ENCODE results near the gene MPP4. TPM values are rescaled to one million over a fixed set of nuclear protein-coding genes. Genes with fewer than 3 reads are reported as not detected.

Gene MPP4
- total and polyA plus RNA-seq, 2 donors (not counting 1 experiment from before 2014, with no cell fraction given): 0.50 to 4.4 TPM

- TF ChIP-seq, protein P1, sequence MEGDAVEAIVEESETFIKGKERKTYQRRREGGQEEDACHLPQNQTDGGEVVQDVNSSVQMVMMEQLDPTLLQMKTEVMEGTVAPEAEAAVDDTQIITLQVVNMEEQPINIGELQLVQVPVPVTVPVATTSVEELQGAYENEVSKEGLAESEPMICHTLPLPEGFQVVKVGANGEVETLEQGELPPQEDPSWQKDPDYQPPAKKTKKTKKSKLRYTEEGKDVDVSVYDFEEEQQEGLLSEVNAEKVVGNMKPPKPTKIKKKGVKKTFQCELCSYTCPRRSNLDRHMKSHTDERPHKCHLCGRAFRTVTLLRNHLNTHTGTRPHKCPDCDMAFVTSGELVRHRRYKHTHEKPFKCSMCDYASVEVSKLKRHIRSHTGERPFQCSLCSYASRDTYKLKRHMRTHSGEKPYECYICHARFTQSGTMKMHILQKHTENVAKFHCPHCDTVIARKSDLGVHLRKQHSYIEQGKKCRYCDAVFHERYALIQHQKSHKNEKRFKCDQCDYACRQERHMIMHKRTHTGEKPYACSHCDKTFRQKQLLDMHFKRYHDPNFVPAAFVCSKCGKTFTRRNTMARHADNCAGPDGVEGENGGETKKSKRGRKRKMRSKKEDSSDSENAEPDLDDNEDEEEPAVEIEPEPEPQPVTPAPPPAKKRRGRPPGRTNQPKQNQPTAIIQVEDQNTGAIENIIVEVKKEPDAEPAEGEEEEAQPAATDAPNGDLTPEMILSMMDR (conservative IDR thresholded peaks at IDR 0.05 in 1 of 2, IDR thresholded peaks at IDR 0.05 in 1 of 2; ENCODE audit: low read depth in 1 of 2, low read length in 2 of 2): no peak
- no peak for TF ChIP-seq EZH2 (IDR thresholded peaks at IDR 0.05; ENCODE audit: low read length, missing control alignments)
- no peak overlapping the region for H3K9ac ChIP-seq (ENCODE audit: insufficient read depth, low read length)
- H3K4me3 ChIP-seq (replicated peaks in 1 of 4; ENCODE audit: control extremely low read depth in 1 of 4, insufficient read depth in 1 of 4, low read depth in 3 of 4, low read length in 4 of 4): no peak overlapping the region
- H3K79me2 ChIP-seq (ENCODE audit: control insufficient read depth, insufficient read depth, low read length): no peaks in the 10 kb centered on the region
- H3K9me3 ChIP-seq (ENCODE audit: control insufficient read depth, insufficient read depth, low read depth, low read length): no peaks in the 10 kb centered on the region
- H3K36me3 ChIP-seq (ENCODE audit: control insufficient read depth, insufficient read depth, low read length): no peaks in the 10 kb centered on the region
- H4K20me1 ChIP-seq (ENCODE audit: control insufficient read depth, extremely low read depth, insufficient read depth, low read length): no peaks in the 10 kb centered on the region
- DNase-seq (ENCODE audit: low read depth in 2 of 2): no peak
- H3K27me3 ChIP-seq (ENCODE audit: control insufficient read depth, insufficient read depth, low read length): no peaks in the 10 kb centered on the region
- H3K4me2 ChIP-seq (ENCODE audit: extremely low read depth, insufficient read depth, low read length): no peak overlapping the region
- H3K27ac ChIP-seq (ENCODE audit: insufficient read depth, low read length): no peak overlapping the region
- H2AFZ ChIP-seq (ENCODE audit: low read length): no peak overlapping the region
- H3K4me1 ChIP-seq (ENCODE audit: control insufficient read depth, extremely low read depth, insufficient read depth, low read length): no peaks in the 10 kb centered on the region
Observed at GRCh38 chr2:201661366-201661765, 37.1 kb downstream of the MPP4 start.

- Histone ChIP-seq H3K4me2 (ENCODE audit: extremely low read depth, insufficient read depth, low read length) (no peak overlapping the region), H3K36me3 (ENCODE audit: control insufficient read depth, insufficient read depth, low read length) (no peaks in the 10 kb centered on the region), H3K27me3 (ENCODE audit: control insufficient read depth, insufficient read depth, low read length) (no peaks in the 10 kb centered on the region), H3K9ac (ENCODE audit: insufficient read depth, low read length) (no peak overlapping the region), H3K4me3 (replicated peaks in 1 of 4; ENCODE audit: control extremely low read depth in 1 of 4, insufficient read depth in 1 of 4, low read depth in 3 of 4, low read length in 4 of 4) (no peak overlapping the region), H3K4me1 (ENCODE audit: control insufficient read depth, extremely low read depth, insufficient read depth, low read length) (peaks cover 6% of the 10 kb centered on the region), H4K20me1 (ENCODE audit: control insufficient read depth, extremely low read depth, insufficient read depth, low read length) (no peaks in the 10 kb centered on the region), H3K79me2 (ENCODE audit: control insufficient read depth, insufficient read depth, low read length) (no peaks in the 10 kb centered on the region), H2AFZ (ENCODE audit: low read length) (peak overlapping the region; percentile 12), H3K27ac (ENCODE audit: insufficient read depth, low read length) (no peak overlapping the region), H3K9me3 (ENCODE audit: control insufficient read depth, insufficient read depth, low read depth, low read length) (no peaks in the 10 kb centered on the region)
- no peak for TF ChIP-seq EZH2 (IDR thresholded peaks at IDR 0.05; ENCODE audit: low read length, missing control alignments)
- TF ChIP-seq, protein P1 (conservative IDR thresholded peaks at IDR 0.05 in 1 of 2, IDR thresholded peaks at IDR 0.05 in 1 of 2; ENCODE audit: low read depth in 1 of 2, low read length in 2 of 2): no peak
- DNase-seq (ENCODE audit: low read depth in 2 of 2): no peak
Observed at GRCh38 chr2:201660293-201660895, 38.0 kb downstream of the MPP4 start.

DNA sequence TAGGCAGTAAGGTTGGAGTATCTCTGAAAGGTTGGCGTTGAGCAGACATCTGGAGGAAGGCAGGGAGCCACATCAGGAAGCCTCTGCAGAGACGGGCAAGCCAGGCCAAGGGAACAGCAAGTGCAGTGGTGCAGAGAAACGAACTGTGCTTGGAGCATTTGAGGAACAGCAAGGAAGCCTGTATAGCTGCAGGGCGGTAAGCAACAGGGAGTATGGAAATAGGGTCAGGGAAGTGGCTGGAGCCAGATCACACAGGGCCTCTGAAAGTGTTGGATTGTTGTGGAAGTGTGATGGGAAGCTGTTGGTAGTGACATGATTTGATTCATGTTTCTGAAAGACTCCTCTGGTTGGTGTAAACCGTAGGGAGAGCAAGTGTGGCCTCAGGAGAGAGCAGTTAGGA lies 41.7 kb downstream of the MPP4 start:
- no peak for TF ChIP-seq EZH2 (IDR thresholded peaks at IDR 0.05; ENCODE audit: low read length, missing control alignments)
- TF ChIP-seq, protein P1 (conservative IDR thresholded peaks at IDR 0.05 in 1 of 2, IDR thresholded peaks at IDR 0.05 in 1 of 2; ENCODE audit: low read depth in 1 of 2, low read length in 2 of 2): no peak
- no peak overlapping the region for H3K9ac ChIP-seq (ENCODE audit: insufficient read depth, low read length)
- H3K27me3 ChIP-seq (ENCODE audit: control insufficient read depth, insufficient read depth, low read length): no peaks in the 10 kb centered on the region
- no peaks in the 10 kb centered on the region for H3K79me2 ChIP-seq (ENCODE audit: control insufficient read depth, insufficient read depth, low read length)
- H3K27ac ChIP-seq (ENCODE audit: insufficient read depth, low read length): no peak overlapping the region
- DNase-seq (ENCODE audit: low read depth in 2 of 2): no peak
- H3K4me1 ChIP-seq (ENCODE audit: control insufficient read depth, extremely low read depth, insufficient read depth, low read length): peaks cover 19% of the 10 kb centered on the region
- no peak overlapping the region for H3K4me3 ChIP-seq (replicated peaks in 1 of 4; ENCODE audit: control extremely low read depth in 1 of 4, insufficient read depth in 1 of 4, low read depth in 3 of 4, low read length in 4 of 4)
- no peaks in the 10 kb centered on the region for H4K20me1 ChIP-seq (ENCODE audit: control insufficient read depth, extremely low read depth, insufficient read depth, low read length)
- H3K4me2 ChIP-seq (ENCODE audit: extremely low read depth, insufficient read depth, low read length): no peak overlapping the region
- no peaks in the 10 kb centered on the region for H3K9me3 ChIP-seq (ENCODE audit: control insufficient read depth, insufficient read depth, low read depth, low read length)
- no peak overlapping the region for H2AFZ ChIP-seq (ENCODE audit: low read length)
- no peaks in the 10 kb centered on the region for H3K36me3 ChIP-seq (ENCODE audit: control insufficient read depth, insufficient read depth, low read length)

Measured in fibroblast of lung (primary cell).